GM12875 (cell line): ENCODE data around the gene PSPC1.
"Not testable (repeated sequence)": the region's sequence is repeated elsewhere in the genome, so short reads cannot be mapped to it uniquely, and the experiment has no call there.

ENCODE experiments used
- H3K4me3 ChIP-seq: one replicate; pipeline ENCODE4 v1.5.1; 2011; ENCODE audit warnings: low read depth, low read length, control low read depth
- CTCF ChIP-seq: IDR thresholded peaks from 2 replicates; pipeline ENCODE4 v1.5.1; 2011; ENCODE audit warnings: low read depth, mild to moderate bottlenecking, control low read depth, inconsistent platforms, low read length, moderate library complexity, borderline replicate concordance; ENCODE audit not compliant: insufficient read depth

The PSPC1 gene, protein sequence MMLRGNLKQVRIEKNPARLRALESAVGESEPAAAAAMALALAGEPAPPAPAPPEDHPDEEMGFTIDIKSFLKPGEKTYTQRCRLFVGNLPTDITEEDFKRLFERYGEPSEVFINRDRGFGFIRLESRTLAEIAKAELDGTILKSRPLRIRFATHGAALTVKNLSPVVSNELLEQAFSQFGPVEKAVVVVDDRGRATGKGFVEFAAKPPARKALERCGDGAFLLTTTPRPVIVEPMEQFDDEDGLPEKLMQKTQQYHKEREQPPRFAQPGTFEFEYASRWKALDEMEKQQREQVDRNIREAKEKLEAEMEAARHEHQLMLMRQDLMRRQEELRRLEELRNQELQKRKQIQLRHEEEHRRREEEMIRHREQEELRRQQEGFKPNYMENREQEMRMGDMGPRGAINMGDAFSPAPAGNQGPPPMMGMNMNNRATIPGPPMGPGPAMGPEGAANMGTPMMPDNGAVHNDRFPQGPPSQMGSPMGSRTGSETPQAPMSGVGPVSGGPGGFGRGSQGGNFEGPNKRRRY

GRCh38 chr13:19782727-19783682 lies at the start of gene PSPC1:
TSS of gene PSPC1 (minus strand) at chr13:19782945. CDS start at chr13:19782757, 188 bp downstream.
- H3K4me3 ChIP-seq = peak within 1 kb of the TSS; percentile 81

- H3K4me3 ChIP-seq = no peak overlapping the region
- no peak for TF ChIP-seq CTCF
Measured at GRCh38 chr13:19822673-19823072, 39.9 kb upstream of the PSPC1 start.

- H3K4me3 ChIP-seq = no peak overlapping the region
- TF ChIP-seq CTCF = peak; percentile 44; the same call in 1 of the 2 replicates
Measured at GRCh38 chr13:19818223-19818842, 35.6 kb upstream of the PSPC1 start.

GRCh38 chr13:19817510-19818158 lies 34.9 kb upstream of the PSPC1 start:
- TF ChIP-seq CTCF = no peak

DNA sequence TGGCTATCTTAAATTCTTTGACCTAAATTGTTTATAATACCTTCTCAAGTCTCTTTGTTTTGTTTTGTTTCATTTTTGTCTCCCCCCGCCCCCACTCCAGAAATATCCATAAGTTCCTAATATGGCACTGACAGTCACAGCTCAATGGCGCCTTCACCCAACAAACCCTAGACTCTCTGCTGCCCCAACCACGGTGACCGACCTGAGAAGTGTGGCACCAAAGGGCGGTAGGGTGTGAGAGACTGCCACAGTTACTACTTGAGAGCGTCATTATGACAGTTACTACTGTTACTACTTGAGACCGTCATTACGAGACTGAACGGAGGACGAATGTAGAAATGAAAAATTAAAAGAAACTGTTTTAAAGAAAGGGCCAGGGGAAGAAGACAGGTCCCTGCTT lies 34.4 kb upstream of the PSPC1 start:
- no peak overlapping the region for H3K4me3 ChIP-seq
- no peak for TF ChIP-seq CTCF

More at GRCh38 chr13:19817510-19818158, 34.9 kb upstream of the PSPC1 start:
- no peak overlapping the region for H3K4me3 ChIP-seq

DNA sequence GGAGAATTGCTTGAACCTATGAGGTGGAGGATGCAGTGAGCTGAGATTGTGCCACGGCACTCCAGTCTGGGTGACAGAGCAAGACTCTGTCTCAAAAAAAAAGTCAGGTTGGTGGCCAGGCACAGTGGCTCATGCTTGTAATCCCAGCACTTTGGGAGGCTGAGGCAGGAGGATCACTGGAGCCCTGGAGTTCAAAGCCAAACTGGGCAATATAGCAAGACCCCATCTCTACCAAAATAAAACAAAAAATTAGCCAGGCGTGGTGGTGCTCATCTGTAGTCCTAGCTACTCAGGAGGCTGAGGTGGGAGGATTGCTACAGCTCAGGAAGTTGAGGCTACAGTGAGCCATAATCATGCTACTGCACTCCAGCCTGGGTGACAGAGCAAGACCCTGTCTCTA lies 33.1 kb upstream of the PSPC1 start:
- not testable (repeated sequence) for H3K4me3 ChIP-seq

GRCh38 chr13:19810996-19811881 lies 28.5 kb upstream of the PSPC1 start:
- no peak for TF ChIP-seq CTCF
- H3K4me3 ChIP-seq = no peak overlapping the region
